ENCODE measurements around the gene ADGRD1.

ADGRD1 gene

DNA sequence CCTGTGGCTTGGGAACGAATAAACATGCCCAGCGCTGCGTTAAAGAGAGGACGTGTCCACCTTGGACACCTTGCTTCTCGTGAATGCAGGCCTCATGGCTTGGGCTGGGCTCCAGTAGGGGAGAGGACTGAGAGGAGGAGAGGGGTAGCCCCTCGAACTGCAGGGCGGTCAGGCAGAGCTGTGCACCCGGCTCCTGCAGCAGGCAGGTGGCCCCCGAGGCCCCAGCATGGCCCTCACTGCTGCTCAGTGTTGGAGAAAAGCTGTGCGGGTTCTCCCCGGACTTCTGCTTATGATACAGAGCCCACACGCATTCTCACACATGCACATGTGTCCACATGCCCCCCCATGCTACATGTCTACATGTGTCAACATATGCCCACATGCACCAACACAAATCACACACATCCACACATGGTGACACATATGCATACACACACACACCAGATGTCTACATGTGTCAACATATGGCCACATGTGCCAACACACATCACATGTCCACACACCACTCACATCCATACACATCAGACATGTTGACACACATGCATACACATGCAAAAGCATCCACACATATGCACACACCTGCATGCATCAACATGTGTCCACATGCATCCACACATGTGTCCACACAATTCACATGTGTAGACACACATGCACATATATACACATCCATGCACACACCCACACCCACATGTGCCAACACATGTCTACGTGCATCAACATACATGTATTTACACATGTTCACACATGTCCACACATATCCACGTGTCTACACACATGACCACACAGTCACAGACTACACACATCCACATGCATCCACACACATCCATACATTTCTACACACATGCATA is 3.0 kb downstream of the ADGRD1 start:
- no peak for TF ChIP-seq POLR2AphosphoS5 (IDR thresholded peaks at IDR 0.05; ENCODE audit: low read depth, low read length)
- TF ChIP-seq FOXP2 (optimal IDR thresholded peaks at IDR 0.05; ENCODE audit: borderline replicate concordance, extremely low read depth, extremely low read length, insufficient read depth): no peak
- TF ChIP-seq TAF1 (IDR thresholded peaks at IDR 0.05; ENCODE audit: borderline replicate concordance, insufficient read depth, low read length): no peak
- no peak for TF ChIP-seq SIN3A (IDR thresholded peaks at IDR 0.05; ENCODE audit: borderline replicate concordance, insufficient read depth, low read length)
- TF ChIP-seq, protein P1, sequence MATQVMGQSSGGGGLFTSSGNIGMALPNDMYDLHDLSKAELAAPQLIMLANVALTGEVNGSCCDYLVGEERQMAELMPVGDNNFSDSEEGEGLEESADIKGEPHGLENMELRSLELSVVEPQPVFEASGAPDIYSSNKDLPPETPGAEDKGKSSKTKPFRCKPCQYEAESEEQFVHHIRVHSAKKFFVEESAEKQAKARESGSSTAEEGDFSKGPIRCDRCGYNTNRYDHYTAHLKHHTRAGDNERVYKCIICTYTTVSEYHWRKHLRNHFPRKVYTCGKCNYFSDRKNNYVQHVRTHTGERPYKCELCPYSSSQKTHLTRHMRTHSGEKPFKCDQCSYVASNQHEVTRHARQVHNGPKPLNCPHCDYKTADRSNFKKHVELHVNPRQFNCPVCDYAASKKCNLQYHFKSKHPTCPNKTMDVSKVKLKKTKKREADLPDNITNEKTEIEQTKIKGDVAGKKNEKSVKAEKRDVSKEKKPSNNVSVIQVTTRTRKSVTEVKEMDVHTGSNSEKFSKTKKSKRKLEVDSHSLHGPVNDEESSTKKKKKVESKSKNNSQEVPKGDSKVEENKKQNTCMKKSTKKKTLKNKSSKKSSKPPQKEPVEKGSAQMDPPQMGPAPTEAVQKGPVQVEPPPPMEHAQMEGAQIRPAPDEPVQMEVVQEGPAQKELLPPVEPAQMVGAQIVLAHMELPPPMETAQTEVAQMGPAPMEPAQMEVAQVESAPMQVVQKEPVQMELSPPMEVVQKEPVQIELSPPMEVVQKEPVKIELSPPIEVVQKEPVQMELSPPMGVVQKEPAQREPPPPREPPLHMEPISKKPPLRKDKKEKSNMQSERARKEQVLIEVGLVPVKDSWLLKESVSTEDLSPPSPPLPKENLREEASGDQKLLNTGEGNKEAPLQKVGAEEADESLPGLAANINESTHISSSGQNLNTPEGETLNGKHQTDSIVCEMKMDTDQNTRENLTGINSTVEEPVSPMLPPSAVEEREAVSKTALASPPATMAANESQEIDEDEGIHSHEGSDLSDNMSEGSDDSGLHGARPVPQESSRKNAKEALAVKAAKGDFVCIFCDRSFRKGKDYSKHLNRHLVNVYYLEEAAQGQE (IDR thresholded peaks at IDR 0.05; ENCODE audit: insufficient read depth in 1 of 2, low read depth in 2 of 2, low read length in 2 of 2): no peak

DNA sequence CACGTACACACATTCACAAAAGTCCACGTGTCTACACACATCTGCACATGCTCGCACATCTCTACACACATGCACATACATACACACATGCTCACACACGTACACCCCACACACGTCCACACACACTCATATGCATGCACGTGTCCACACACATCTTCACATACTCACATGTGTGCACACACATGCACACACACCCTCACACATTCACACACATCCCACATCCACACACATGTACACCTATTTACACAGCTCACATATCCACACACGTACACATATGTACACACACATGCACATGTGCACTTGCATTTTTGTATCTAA is 3.6 kb downstream of the ADGRD1 start:
- TF ChIP-seq POLR2AphosphoS5 (IDR thresholded peaks at IDR 0.05; ENCODE audit: low read depth, low read length) (no peak), SIN3A (IDR thresholded peaks at IDR 0.05; ENCODE audit: borderline replicate concordance, insufficient read depth, low read length) (no peak), FOXP2 (optimal IDR thresholded peaks at IDR 0.05; ENCODE audit: borderline replicate concordance, extremely low read depth, extremely low read length, insufficient read depth) (no peak), TAF1 (IDR thresholded peaks at IDR 0.05; ENCODE audit: borderline replicate concordance, insufficient read depth, low read length) (no peak)
- TF ChIP-seq, protein P1 (IDR thresholded peaks at IDR 0.05; ENCODE audit: insufficient read depth in 1 of 2, low read depth in 2 of 2, low read length in 2 of 2): no peak

DNA sequence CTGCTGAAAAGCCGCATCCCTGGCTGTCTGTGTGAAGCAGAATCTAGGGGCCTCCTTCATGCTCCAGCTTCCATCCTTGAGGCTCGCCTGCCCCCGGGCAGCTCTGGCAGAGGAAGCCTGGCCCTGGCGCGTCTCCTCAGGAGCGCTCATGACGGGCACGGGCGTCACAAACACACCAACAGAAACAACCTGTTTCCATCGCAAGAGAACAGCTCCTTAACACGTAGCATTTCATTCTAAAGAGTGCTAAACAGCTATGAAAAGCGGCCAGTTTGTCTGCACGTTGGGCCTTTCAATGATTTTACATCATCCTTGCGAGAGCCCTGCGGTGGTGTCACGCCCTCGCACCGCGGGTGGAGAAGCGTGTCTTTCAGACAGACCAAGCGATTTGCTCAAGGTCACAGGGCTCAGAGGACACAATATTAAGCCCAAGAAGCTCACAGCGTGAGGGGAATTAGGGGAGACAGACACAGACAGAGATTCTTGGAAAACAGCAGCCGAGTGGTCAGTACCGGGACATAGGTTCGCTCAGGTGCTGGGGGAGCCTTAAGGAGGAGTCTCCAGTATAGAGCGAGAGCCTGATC is 4.9 kb downstream of the ADGRD1 start:
- TF ChIP-seq, protein P1 (IDR thresholded peaks at IDR 0.05; ENCODE audit: insufficient read depth in 1 of 2, low read depth in 2 of 2, low read length in 2 of 2): no peak

DNA sequence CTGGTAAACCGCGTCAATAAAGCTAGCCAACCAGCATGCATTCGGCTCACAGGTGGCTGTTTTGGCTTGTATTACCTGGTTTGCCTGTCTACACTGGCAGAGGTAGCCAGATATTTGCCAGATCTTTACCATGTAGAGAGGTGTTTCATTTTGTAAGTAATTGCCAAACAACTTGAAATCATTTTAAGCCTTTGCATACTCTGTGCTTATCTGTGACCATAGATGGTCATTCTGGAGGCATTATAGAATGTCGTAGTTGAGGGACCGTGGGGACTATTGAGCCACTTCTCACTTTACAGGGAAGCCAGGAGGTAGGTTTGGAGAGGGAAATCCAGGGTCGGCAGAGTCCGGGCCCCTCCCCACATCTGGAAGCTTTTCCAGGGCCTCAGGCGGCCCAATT is 5.9 kb downstream of the ADGRD1 start:
- TF ChIP-seq SIN3A (IDR thresholded peaks at IDR 0.05; ENCODE audit: borderline replicate concordance, insufficient read depth, low read length): no peak
- TF ChIP-seq FOXP2 (optimal IDR thresholded peaks at IDR 0.05; ENCODE audit: borderline replicate concordance, extremely low read depth, extremely low read length, insufficient read depth): no peak
- no peak for TF ChIP-seq POLR2AphosphoS5 (IDR thresholded peaks at IDR 0.05; ENCODE audit: low read depth, low read length)
- TF ChIP-seq, protein P1 (IDR thresholded peaks at IDR 0.05; ENCODE audit: insufficient read depth in 1 of 2, low read depth in 2 of 2, low read length in 2 of 2): no peak

DNA sequence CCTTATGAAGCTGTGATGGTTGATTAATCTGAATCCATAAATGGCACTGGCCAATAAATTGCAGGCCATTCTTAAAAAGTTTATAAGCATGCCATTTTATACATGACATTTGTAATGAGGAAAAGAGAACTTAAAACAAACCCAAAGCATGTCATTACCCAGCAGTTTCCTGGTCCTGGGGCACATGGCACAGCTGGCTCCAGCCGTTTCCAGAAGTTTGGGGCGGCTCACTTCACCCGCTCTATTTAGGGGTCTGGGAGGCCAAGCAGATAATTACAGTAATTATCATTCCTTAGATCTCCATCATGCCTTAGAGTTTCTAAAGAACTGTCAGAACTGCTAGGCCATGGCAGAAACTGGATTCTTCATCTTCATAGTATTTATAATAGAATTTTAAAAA is 6.4 kb downstream of the ADGRD1 start:
- no peak for TF ChIP-seq TAF1 (IDR thresholded peaks at IDR 0.05; ENCODE audit: borderline replicate concordance, insufficient read depth, low read length)
- no peak for TF ChIP-seq SIN3A (IDR thresholded peaks at IDR 0.05; ENCODE audit: borderline replicate concordance, insufficient read depth, low read length)
- TF ChIP-seq, protein P1 (IDR thresholded peaks at IDR 0.05; ENCODE audit: insufficient read depth in 1 of 2, low read depth in 2 of 2, low read length in 2 of 2): no peak

Measured in PFSK-1 (cell line).